HG02610 (cell line): ENCODE data around the gene CAB39.
"Not testable (repeated sequence)": the region's sequence is repeated elsewhere in the genome, so short reads cannot be mapped to it uniquely, and the experiment has no call there.

Source experiments
- ATAC-seq: cut with Tn5 transposase; IDR thresholded peaks from one replicate; pipeline ENCODE4 v1.9.1; 2021; ENCODE audit warnings: mild to moderate bottlenecking, moderate library complexity; ENCODE audit not compliant: unreplicated experiment

CAB39 gene

GRCh38 chr2:230713331-230714135 lies 891 bp downstream of the CAB39 start:
- ATAC-seq = peak; percentile 13

GRCh38 chr2:230714136-230714480 lies 1.5 kb downstream of the CAB39 start:
- ATAC-seq = peak; percentile 26

- ATAC-seq = no peak
Observed at GRCh38 chr2:230715201-230715600, 2.6 kb downstream of the CAB39 start.

GRCh38 chr2:230716588-230716987 lies 3.9 kb downstream of the CAB39 start:
- no peak for ATAC-seq

GRCh38 chr2:230717600-230717999 lies 5.0 kb downstream of the CAB39 start:
- ATAC-seq = no peak

GRCh38 chr2:230719340-230719739 lies 6.7 kb downstream of the CAB39 start:
- ATAC-seq = no peak

GRCh38 chr2:230721712-230722111 lies 9.1 kb downstream of the CAB39 start:
- ATAC-seq = peak; percentile 62

GRCh38 chr2:230722207-230722885 lies 9.7 kb downstream of the CAB39 start:
- ATAC-seq = no peak

- no peak for ATAC-seq
Observed at GRCh38 chr2:230723363-230723762, 10.7 kb downstream of the CAB39 start.

- not testable (repeated sequence) for ATAC-seq
Observed at GRCh38 chr2:230724957-230725356, 12.3 kb downstream of the CAB39 start.

GRCh38 chr2:230731512-230731911 lies 18.9 kb downstream of the CAB39 start:
- no peak for ATAC-seq

GRCh38 chr2:230732914-230733401 lies 20.3 kb downstream of the CAB39 start:
- ATAC-seq = no peak

- ATAC-seq = no peak
Observed at GRCh38 chr2:230734247-230735175, 21.9 kb downstream of the CAB39 start.

GRCh38 chr2:230735884-230736283 lies 23.2 kb downstream of the CAB39 start:
- peak; percentile 40 for ATAC-seq

- ATAC-seq = no peak
Observed at GRCh38 chr2:230737300-230737699, 24.7 kb downstream of the CAB39 start.

GRCh38 chr2:230737791-230738226 lies 25.2 kb downstream of the CAB39 start:
- ATAC-seq = no peak

- no peak for ATAC-seq
Observed at GRCh38 chr2:230738391-230738811, 25.8 kb downstream of the CAB39 start.

GRCh38 chr2:230738924-230739323 lies 26.3 kb downstream of the CAB39 start:
- no peak for ATAC-seq

- no peak for ATAC-seq
Observed at GRCh38 chr2:230739961-230740360, 27.3 kb downstream of the CAB39 start.

- no peak for ATAC-seq
Observed at GRCh38 chr2:230742781-230743180, 30.1 kb downstream of the CAB39 start.

GRCh38 chr2:230746213-230746612 lies 33.6 kb downstream of the CAB39 start:
- no peak for ATAC-seq
